Pulmonary artery endothelial cell (primary cell): Measurements from ENCODE around the gene IFIH1. TPM values are rescaled to one million over a fixed set of nuclear protein-coding genes. Genes with fewer than 3 reads are reported as not detected.

Experiments
- DNase-seq: peaks from one replicate; pipeline ENCODE4 v3.0.0-alpha.2; 2011; ENCODE audit warnings: low read depth, low spot score
- total RNA-seq: library from RNA; depleted of rRNA; stranded (reverse); fragments of >200 nt; gene quantifications from 2 replicates; pipeline ENCODE4 v1.2.3, GENCODE V29; 2014

The IFIH1 gene
- total RNA-seq, 1 donor from 2014 or later = 7.3 TPM

- no peak for DNase-seq
Measured at GRCh38 chr2:162219426-162219825, 99.1 kb downstream of the IFIH1 start.

GRCh38 chr2:162217598-162217997 lies 100.9 kb downstream of the IFIH1 start:
- DNase-seq = no peak

Other genes starting within 250 kb of the IFIH1 start
- gene DPP4, start 244.5 kb downstream of the IFIH1 start, total RNA-seq = 6.0 and 9.2 TPM in 2 replicates
- gene GCG, start 166.4 kb downstream of the IFIH1 start, total RNA-seq = not detected in 2 replicates
- gene FAP, start 75.2 kb downstream of the IFIH1 start, total RNA-seq = 0.21 and 0.53 TPM in 2 replicates
- gene GCA, start 25.4 kb upstream of the IFIH1 start, total RNA-seq = 18.6 and 19.1 TPM in 2 replicates